ENCODE measurements around the gene GPX3. TPM values are rescaled to one million over a fixed set of nuclear protein-coding genes. Genes with fewer than 3 reads are reported as not detected.

The GPX3 gene
- polyA plus RNA-seq, 1 of the 3 experiments (the other 2 are of a cell fraction) = 3.2 TPM

- Histone ChIP-seq H4K20me1 (ENCODE audit: insufficient read depth) (no peaks in the 10 kb centered on the region), H3K9ac (no peak overlapping the region), H3K4me1 (ENCODE audit: control insufficient read depth in 1 of 2, insufficient read depth in 2 of 2, low read depth in 1 of 2, low read length in 1 of 2) (no peaks in the 10 kb centered on the region), H3K27me3 (ENCODE audit: insufficient read depth) (no peaks in the 10 kb centered on the region), H3K4me2 (no peak overlapping the region), H3K79me2 (ENCODE audit: insufficient read depth) (no peaks in the 10 kb centered on the region), H2AFZ (ENCODE audit: low read depth) (no peak overlapping the region), H3K27ac (ENCODE audit: low read depth in 2 of 2, low read length in 1 of 2) (no peak overlapping the region), H3K9me3 (no peaks in the 10 kb centered on the region), H3K36me3 (replicated peaks in 1 of 2; ENCODE audit: control insufficient read depth in 1 of 2, insufficient read depth in 2 of 2, low read length in 1 of 2) (peaks cover 22 to 53% of the 10 kb centered on the region in 2 experiments), H3K4me3 (ENCODE audit: low read depth in 2 of 2, low read length in 1 of 2) (no peak overlapping the region), H3K9me2 (no peaks in the 10 kb centered on the region), H3F3A (replicated peaks; ENCODE audit: insufficient read depth) (no peaks in the 10 kb centered on the region)
- DNase-seq = no peak
- WGBS (ENCODE audit: low lambda C conversion rate) = 98% methylated on average over 5 of the region's 5 CpGs
- TF ChIP-seq SIN3A (IDR thresholded peaks at IDR 0.05; ENCODE audit: borderline replicate concordance, low read depth, low read length) (no peak), USF2 (IDR thresholded peaks at IDR 0.05; ENCODE audit: borderline replicate concordance, low read depth, low read length) (no peak), EZH2phosphoT487 (IDR thresholded peaks at IDR 0.05; ENCODE audit: borderline replicate concordance, low read depth) (no peak), TAF1 (IDR thresholded peaks at IDR 0.05; ENCODE audit: borderline replicate concordance, low read depth, low read length) (no peak), NFIC (IDR thresholded peaks at IDR 0.05; ENCODE audit: borderline replicate concordance) (no peak), SMC3 (IDR thresholded peaks at IDR 0.05; ENCODE audit: low read depth, low read length) (no peak), TEAD4 (IDR thresholded peaks at IDR 0.05; ENCODE audit: borderline replicate concordance, insufficient read depth) (no peak), EP300 (IDR thresholded peaks at IDR 0.05; ENCODE audit: borderline replicate concordance in 1 of 2, low read depth in 1 of 2, low read length in 1 of 2) (no peak), JUND (IDR thresholded peaks at IDR 0.05) (no peak), MAX (IDR thresholded peaks at IDR 0.05; ENCODE audit: low read depth) (no peak), NRF1 (IDR thresholded peaks at IDR 0.05; ENCODE audit: low read depth, low read length) (no peak), YY1 (IDR thresholded peaks at IDR 0.05; ENCODE audit: low read depth) (no peak), GABPA (IDR thresholded peaks at IDR 0.05; ENCODE audit: low read depth) (no peak), MEF2A (IDR thresholded peaks at IDR 0.05; ENCODE audit: borderline replicate concordance, low read depth) (no peak)
- CTCF ChIA-PET = interaction anchor here (1.6 to 3.1 kb wide), 3 partner anchors 19 to 85 kb away, joined by 3 to 20 read pairs (median 7); no protein-coding TSS in a partner anchor
- POLR2A ChIA-PET = no interaction called here
These were observed 9.6 kb downstream of the GPX3 start for GRCh38 chr5:151030056-151030336.

- no peaks in the 10 kb centered on the region for H3K4me1 ChIP-seq (ENCODE audit: control insufficient read depth in 1 of 2, insufficient read depth in 2 of 2, low read depth in 1 of 2, low read length in 1 of 2)
- no peak overlapping the region for H3K27ac ChIP-seq (ENCODE audit: low read depth in 2 of 2, low read length in 1 of 2)
- peaks cover 22 to 57% of the 10 kb centered on the region in 2 experiments for H3K36me3 ChIP-seq (replicated peaks in 1 of 2; ENCODE audit: control insufficient read depth in 1 of 2, insufficient read depth in 2 of 2, low read length in 1 of 2)
- no peaks in the 10 kb centered on the region for H3K9me2 ChIP-seq
- DNase-seq = no peak
- H3K9ac ChIP-seq = no peak overlapping the region
- 96% methylated on average over 2 of the region's 4 CpGs for WGBS (ENCODE audit: low lambda C conversion rate)
- no peaks in the 10 kb centered on the region for H3K27me3 ChIP-seq (ENCODE audit: insufficient read depth)
- no peaks in the 10 kb centered on the region for H4K20me1 ChIP-seq (ENCODE audit: insufficient read depth)
- H3K4me3 ChIP-seq (ENCODE audit: low read depth in 2 of 2, low read length in 1 of 2) = no peak overlapping the region
- no peaks in the 10 kb centered on the region for H3K9me3 ChIP-seq
- no peak for TF ChIP-seq CHD2 (IDR thresholded peaks at IDR 0.05; ENCODE audit: low read length, partially characterized antibody)
- no peak for TF ChIP-seq ZBTB33 (IDR thresholded peaks at IDR 0.05; ENCODE audit: borderline replicate concordance, low read depth)
- TF ChIP-seq MAX (IDR thresholded peaks at IDR 0.05; ENCODE audit: low read depth) = no peak
- no peak for TF ChIP-seq PBX3 (IDR thresholded peaks at IDR 0.05)
- TF ChIP-seq GABPA (IDR thresholded peaks at IDR 0.05; ENCODE audit: low read depth) = no peak
- TF ChIP-seq ELF1 (IDR thresholded peaks at IDR 0.05) = no peak
- TF ChIP-seq YY1 (IDR thresholded peaks at IDR 0.05; ENCODE audit: low read depth) = no peak
- no peak for TF ChIP-seq REST (IDR thresholded peaks at IDR 0.05; ENCODE audit: low read depth, low read length)
- no peak for TF ChIP-seq TEAD4 (IDR thresholded peaks at IDR 0.05; ENCODE audit: borderline replicate concordance, insufficient read depth)
- H3K4me2 ChIP-seq = no peak overlapping the region
- H3K79me2 ChIP-seq (ENCODE audit: insufficient read depth) = no peaks in the 10 kb centered on the region
- ChIA-PET CTCF (interaction anchor here (1.6 to 3.1 kb wide), 3 partner anchors 19 to 85 kb away, joined by 3 to 20 read pairs (median 7); no protein-coding TSS in a partner anchor), POLR2A (no interaction called here)
- no peak overlapping the region for H2AFZ ChIP-seq (ENCODE audit: low read depth)
- no peaks in the 10 kb centered on the region for H3F3A ChIP-seq (replicated peaks; ENCODE audit: insufficient read depth)
These were observed 10.0 kb downstream of the GPX3 start for GRCh38 chr5:151030379-151030778.
